H9 (cell line): ENCODE data around the gene MICAL3. TPM values are rescaled to one million over a fixed set of nuclear protein-coding genes. Genes with fewer than 3 reads are reported as not detected.

Experiments used
- DNase-seq: peaks from one replicate; pipeline ENCODE4 v3.0.0-alpha.2; 2017
- H2AFZ ChIP-seq: one replicate; pipeline ENCODE4 v1.6.1; 2013; ENCODE audit warnings: mild to moderate bottlenecking, low read length, control low read depth, moderate library complexity
- H2AK5ac ChIP-seq: 2 replicates; pipeline ENCODE4 v1.6.1; 2013; ENCODE audit warnings: low read length, control low read depth, mixed read lengths; ENCODE audit not compliant: insufficient read length
- H2BK120ac ChIP-seq: one replicate; pipeline ENCODE4 v1.6.1; 2013; ENCODE audit warnings: low read depth, mild to moderate bottlenecking, low read length, control low read depth, inconsistent platforms; ENCODE audit not compliant: poor library complexity, severe bottlenecking
- H2BK12ac ChIP-seq: 2 replicates; pipeline ENCODE4 v1.6.1; 2013; ENCODE audit warnings: low read length, control low read depth, mixed read lengths, low read depth; ENCODE audit not compliant: insufficient read length
- H2BK15ac ChIP-seq: 2 replicates; pipeline ENCODE4 v1.6.1; 2013; ENCODE audit warnings: low read depth, low read length, control low read depth
- H2BK20ac ChIP-seq: one replicate; pipeline ENCODE4 v1.6.1; 2013; ENCODE audit warnings: low read depth, mild to moderate bottlenecking, low read length, control low read depth, inconsistent platforms; ENCODE audit not compliant: poor library complexity, severe bottlenecking
- H2BK5ac ChIP-seq: 2 replicates; pipeline ENCODE4 v1.6.1; 2013; ENCODE audit warnings: low read length, control low read depth, mixed read lengths; ENCODE audit not compliant: insufficient read length
- H3K14ac ChIP-seq: 2 replicates; pipeline ENCODE4 v1.6.1; 2013; ENCODE audit warnings: low read length, control low read depth; ENCODE audit not compliant: insufficient read depth
- H3K18ac ChIP-seq: 2 replicates; pipeline ENCODE4 v1.6.1; 2013; ENCODE audit warnings: low read depth, mild to moderate bottlenecking, mixed read lengths, low read length, control low read depth; ENCODE audit not compliant: insufficient read length
- H3K23ac ChIP-seq: 2 replicates; pipeline ENCODE4 v1.6.1; 2013; ENCODE audit warnings: low read length, control low read depth, mixed read lengths, low read depth; ENCODE audit not compliant: insufficient read length
- H3K23me2 ChIP-seq: 2 replicates; pipeline ENCODE4 v1.6.1; 2013; ENCODE audit warnings: low read depth, mild to moderate bottlenecking, mixed read lengths, low read length, control low read depth; ENCODE audit not compliant: insufficient read length, poor library complexity, severe bottlenecking
- H3K27ac ChIP-seq: 2 replicates; pipeline ENCODE4 v1.5.1; 2013; ENCODE audit warnings: low read length, control low read depth, mixed read lengths, low read depth; ENCODE audit not compliant: insufficient read length
- H3K27me3 ChIP-seq: 2 replicates; pipeline ENCODE4 v1.6.1; 2013; ENCODE audit warnings: low read length, control low read depth, inconsistent platforms; ENCODE audit not compliant: insufficient read depth
- H3K4ac ChIP-seq: 2 replicates; pipeline ENCODE4 v1.6.1; 2013; ENCODE audit warnings: low read depth, mild to moderate bottlenecking, control low read depth, inconsistent platforms, low read length, moderate library complexity
- H3K4me1 ChIP-seq: 2 replicates; pipeline ENCODE4 v1.6.1; 2013; ENCODE audit warnings: low read length, control low read depth, inconsistent platforms; ENCODE audit not compliant: insufficient read depth
- H3K4me2 ChIP-seq: 2 replicates; pipeline ENCODE4 v1.6.1; 2013; ENCODE audit warnings: low read length, control low read depth, mixed read lengths; ENCODE audit not compliant: insufficient read length, insufficient read depth
- H3K56ac ChIP-seq: 2 replicates; pipeline ENCODE4 v1.6.1; 2013; ENCODE audit warnings: low read depth, mild to moderate bottlenecking, mixed read lengths, low read length, control low read depth; ENCODE audit not compliant: insufficient read length
- H3K79me1 ChIP-seq: 2 replicates; pipeline ENCODE4 v1.6.1; 2013; ENCODE audit warnings: low read depth, mild to moderate bottlenecking, moderate library complexity, low read length, control low read depth, inconsistent platforms; ENCODE audit not compliant: insufficient read depth, poor library complexity, severe bottlenecking
- H3K79me2 ChIP-seq: 2 replicates; pipeline ENCODE4 v1.6.1; 2013; ENCODE audit warnings: low read length, control low read depth, inconsistent platforms; ENCODE audit not compliant: insufficient read depth
- H3K9ac ChIP-seq: 2 replicates; pipeline ENCODE4 v1.6.1; 2013; ENCODE audit warnings: low read length, control low read depth, mixed read lengths; ENCODE audit not compliant: insufficient read length; ENCODE audit errors: extremely low read depth
- H3K9me3 ChIP-seq: one replicate; pipeline ENCODE4 v1.6.1; 2013; ENCODE audit warnings: low read depth, low read length, inconsistent platforms; ENCODE audit not compliant: control insufficient read depth
- H3T11ph ChIP-seq: one replicate; pipeline ENCODE4 v1.6.1; 2013; ENCODE audit warnings: mild to moderate bottlenecking, low read length, control low read depth, inconsistent platforms
- H4K20me1 ChIP-seq: one replicate; pipeline ENCODE4 v1.6.1; 2013; ENCODE audit not compliant: control insufficient read depth, insufficient read length, insufficient read depth
- H4K5ac ChIP-seq: 2 replicates; pipeline ENCODE4 v1.6.1; 2013; ENCODE audit warnings: low read depth, mild to moderate bottlenecking, mixed read lengths, low read length, control low read depth; ENCODE audit not compliant: insufficient read length
- H4K8ac ChIP-seq: replicated peaks from 2 replicates; pipeline ENCODE4 v1.6.1; 2013; ENCODE audit warnings: low read length, control low read depth, mixed read lengths, low read depth; ENCODE audit not compliant: insufficient read length
- H4K91ac ChIP-seq: 2 replicates; pipeline ENCODE4 v1.6.1; 2013; ENCODE audit warnings: low read depth, mild to moderate bottlenecking, moderate library complexity, mixed read lengths, low read length, control low read depth; ENCODE audit not compliant: insufficient read length
- H3K27ac Mint-ChIP-seq, 3 experiments: 2 replicates in 2 of 3; 3 replicates in 1 of 3; pipeline ENCODE4 v1.8.0; 2020 to 2021; ENCODE audit warnings: mixed read lengths in 3 of 3, mild to moderate bottlenecking in 1 of 3, moderate library complexity in 1 of 3
- H3K27me3 Mint-ChIP-seq: 2 replicates; pipeline ENCODE4 v1.8.0; 2021; ENCODE audit warnings: low read depth, mild to moderate bottlenecking, moderate library complexity, mixed read lengths
- H3K36me3 Mint-ChIP-seq, 3 experiments: 2 replicates in 2 of 3; 3 replicates in 1 of 3; pipeline ENCODE4 v1.8.0; 2020 to 2021; ENCODE audit warnings: low read depth in 3 of 3, mixed read lengths in 3 of 3; ENCODE audit not compliant: insufficient read depth in 1 of 3
- H3K4me1 Mint-ChIP-seq, 2 experiments: 2 replicates each; pipeline ENCODE4 v1.8.0; 2020; ENCODE audit warnings: mixed read lengths in 2 of 2
- H3K4me3 Mint-ChIP-seq, 2 experiments: 2 replicates in 1 of 2; 3 replicates in 1 of 2; pipeline ENCODE4 v1.8.0; 2020 to 2021; ENCODE audit warnings: mild to moderate bottlenecking in 2 of 2, mixed read lengths in 2 of 2, moderate library complexity in 1 of 2
- H3K9me3 Mint-ChIP-seq, 2 experiments: 2 replicates in 1 of 2; 3 replicates in 1 of 2; pipeline ENCODE4 v1.8.0; 2020; ENCODE audit warnings: mild to moderate bottlenecking in 2 of 2, mixed read lengths in 2 of 2, moderate library complexity in 1 of 2
- WGBS: extraction: QIAGEN DNeasy Blood & Tissue Kit; methylation state at CpG from one replicate; pipeline ENCODE4 v1.1.7; 2013; ENCODE audit warnings: missing lambda C conversion rate, low lambda C conversion rate, mixed read lengths; ENCODE audit not compliant: insufficient read length; ENCODE audit errors: extremely low coverage; 5-methylcytosine and 5-hydroxymethylcytosine counted together
- total RNA-seq: library from RNA; stranded (reverse); gene quantifications from 2 replicates; pipeline ENCODE4 v1.2.1, GENCODE V29; 2021
- TF ChIP-seq, protein P1 (sequence below): fragments of 200-600 bp; sonication (generic); conservative IDR thresholded peaks from 3 replicates; pipeline ENCODE4 v1.8.0; 2021; ENCODE audit warnings: antibody characterized with exemption, mild to moderate bottlenecking

Gene MICAL3
- total RNA-seq, 1 experiment from 2014 or later = 50.2 TPM

DNA sequence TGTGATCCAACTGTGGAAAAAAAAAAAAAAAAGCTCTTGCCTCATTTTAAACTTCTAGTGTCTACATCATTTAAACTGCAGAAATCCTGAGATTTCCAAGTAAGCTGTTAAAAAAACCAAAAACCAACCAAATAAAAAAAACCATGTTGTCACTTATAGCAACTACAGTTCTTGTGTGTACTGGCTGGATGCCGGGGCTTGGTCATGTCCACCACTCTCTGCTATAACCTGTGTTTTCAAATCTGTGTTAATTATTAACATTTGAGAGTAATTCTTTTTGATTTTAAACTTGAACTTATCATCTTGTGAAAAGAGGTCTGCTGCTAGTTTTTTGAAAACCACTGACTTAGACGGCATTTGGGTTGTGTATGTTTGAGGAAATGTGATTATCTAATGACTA is 217.9 kb downstream of the MICAL3 start:
- Mint-ChIP-seq H3K4me3 (no peak overlapping the region), H3K9me3 (no peaks in the 10 kb centered on the region), H3K4me1 (peaks cover 5 to 11% of the 10 kb centered on the region in 2 experiments; a peak in 3 of 4 replicates), H3K27ac (no peak overlapping the region; a peak in 1 of 7 replicates), H3K36me3 (peaks cover 13 to 46% (median 37%) of the 10 kb centered on the region in 3 experiments; a peak in 6 of 7 replicates), H3K27me3 (no peaks in the 10 kb centered on the region)
- Histone ChIP-seq H3K56ac (no peak overlapping the region), H4K20me1 (no peaks in the 10 kb centered on the region), H3K4me2 (no peak overlapping the region), H2AFZ (no peak overlapping the region), H2BK15ac (no peak overlapping the region), H3K9ac (no peak overlapping the region), H3K14ac (no peak overlapping the region), H3K4ac (no peak overlapping the region), H3K23ac (no peak overlapping the region), H3K4me1 (no peaks in the 10 kb centered on the region), H2AK5ac (no peak overlapping the region), H3K79me2 (no peaks in the 10 kb centered on the region), H2BK5ac (no peak overlapping the region), H3K23me2 (no peaks in the 10 kb centered on the region), H3K79me1 (no peaks in the 10 kb centered on the region), H3K9me3 (no peaks in the 10 kb centered on the region), H3T11ph (no peak overlapping the region), H3K27ac (no peak overlapping the region), H2BK20ac (no peak overlapping the region), H3K27me3 (no peaks in the 10 kb centered on the region), H4K5ac (no peak overlapping the region), H2BK120ac (no peak overlapping the region), H3K18ac (no peak overlapping the region), H4K8ac (no peak overlapping the region), H2BK12ac (no peak overlapping the region), H4K91ac (no peak overlapping the region)
- no peak for DNase-seq
- TF ChIP-seq, protein P1, sequence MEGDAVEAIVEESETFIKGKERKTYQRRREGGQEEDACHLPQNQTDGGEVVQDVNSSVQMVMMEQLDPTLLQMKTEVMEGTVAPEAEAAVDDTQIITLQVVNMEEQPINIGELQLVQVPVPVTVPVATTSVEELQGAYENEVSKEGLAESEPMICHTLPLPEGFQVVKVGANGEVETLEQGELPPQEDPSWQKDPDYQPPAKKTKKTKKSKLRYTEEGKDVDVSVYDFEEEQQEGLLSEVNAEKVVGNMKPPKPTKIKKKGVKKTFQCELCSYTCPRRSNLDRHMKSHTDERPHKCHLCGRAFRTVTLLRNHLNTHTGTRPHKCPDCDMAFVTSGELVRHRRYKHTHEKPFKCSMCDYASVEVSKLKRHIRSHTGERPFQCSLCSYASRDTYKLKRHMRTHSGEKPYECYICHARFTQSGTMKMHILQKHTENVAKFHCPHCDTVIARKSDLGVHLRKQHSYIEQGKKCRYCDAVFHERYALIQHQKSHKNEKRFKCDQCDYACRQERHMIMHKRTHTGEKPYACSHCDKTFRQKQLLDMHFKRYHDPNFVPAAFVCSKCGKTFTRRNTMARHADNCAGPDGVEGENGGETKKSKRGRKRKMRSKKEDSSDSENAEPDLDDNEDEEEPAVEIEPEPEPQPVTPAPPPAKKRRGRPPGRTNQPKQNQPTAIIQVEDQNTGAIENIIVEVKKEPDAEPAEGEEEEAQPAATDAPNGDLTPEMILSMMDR = no peak
- no CpG with 5 or more reads among the region's 2 CpGs for WGBS
